Stimulated activated CD8-positive, alpha-beta memory T cell treated with anti-CD3 and anti-CD28 coated beads, Interleukin-2, amount 100 ng/mL, for 1 hour (primary cell): Measurements from ENCODE around the gene PWWP2B.

Experiments used
- DNase-seq, 2 donors: peaks; one replicate each; pipeline ENCODE4 v3.0.0-alpha.2; 2020; ENCODE audit warnings: low read depth in 2 of 2

The PWWP2B gene

DNA sequence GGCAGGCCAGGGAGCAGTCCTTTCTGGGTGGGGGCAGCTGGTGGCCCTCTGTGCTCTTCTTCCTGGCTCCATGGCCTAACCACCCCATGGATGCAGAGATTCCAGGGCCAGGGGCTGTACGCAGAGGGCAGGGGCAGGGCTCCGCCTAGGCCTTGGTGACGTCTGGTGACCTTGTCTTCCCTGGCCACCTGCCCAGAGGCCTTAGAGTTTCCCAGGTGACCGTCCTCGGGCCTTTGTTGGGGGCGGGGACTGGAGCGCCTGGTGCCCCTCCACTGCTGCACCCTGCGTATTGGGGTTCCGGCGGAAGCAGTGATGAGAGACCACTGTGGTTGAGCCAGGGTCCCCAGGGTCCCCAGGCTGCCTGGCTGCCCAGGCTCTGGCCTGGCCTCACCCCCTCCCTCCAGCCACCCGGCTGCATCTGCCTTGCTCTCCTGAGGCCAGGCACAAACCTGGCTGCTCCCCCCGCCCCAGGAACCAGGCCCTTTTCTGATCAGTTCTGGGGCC is 10.3 kb downstream of the PWWP2B start:
- no peak for DNase-seq

- no peak for DNase-seq
These were observed 10.9 kb downstream of the PWWP2B start for GRCh38 chr10:132407846-132408278.

GRCh38 chr10:132408367-132408781 is 11.4 kb downstream of the PWWP2B start:
- DNase-seq: no peak

- no peak for DNase-seq
These were observed 12.0 kb downstream of the PWWP2B start for GRCh38 chr10:132408823-132409666.

DNA sequence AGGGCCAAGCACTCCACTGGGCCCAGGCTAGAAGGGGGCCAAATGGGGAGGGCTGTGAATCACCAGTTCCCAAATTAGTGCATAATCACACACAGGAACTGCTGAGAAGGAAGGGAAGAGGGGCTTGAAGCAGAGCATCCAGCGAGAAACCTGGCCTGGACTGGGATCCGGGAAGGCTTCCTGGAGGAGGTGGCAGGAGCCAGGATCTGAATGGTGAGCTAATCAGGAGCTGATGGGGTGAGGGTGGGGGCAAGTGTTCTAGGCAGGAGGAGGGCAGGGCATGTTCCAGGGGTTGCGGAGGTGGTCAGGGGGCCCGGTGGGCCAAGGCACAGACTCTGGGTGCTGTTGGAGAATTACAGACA is 12.6 kb downstream of the PWWP2B start:
- no peak for DNase-seq

DNA sequence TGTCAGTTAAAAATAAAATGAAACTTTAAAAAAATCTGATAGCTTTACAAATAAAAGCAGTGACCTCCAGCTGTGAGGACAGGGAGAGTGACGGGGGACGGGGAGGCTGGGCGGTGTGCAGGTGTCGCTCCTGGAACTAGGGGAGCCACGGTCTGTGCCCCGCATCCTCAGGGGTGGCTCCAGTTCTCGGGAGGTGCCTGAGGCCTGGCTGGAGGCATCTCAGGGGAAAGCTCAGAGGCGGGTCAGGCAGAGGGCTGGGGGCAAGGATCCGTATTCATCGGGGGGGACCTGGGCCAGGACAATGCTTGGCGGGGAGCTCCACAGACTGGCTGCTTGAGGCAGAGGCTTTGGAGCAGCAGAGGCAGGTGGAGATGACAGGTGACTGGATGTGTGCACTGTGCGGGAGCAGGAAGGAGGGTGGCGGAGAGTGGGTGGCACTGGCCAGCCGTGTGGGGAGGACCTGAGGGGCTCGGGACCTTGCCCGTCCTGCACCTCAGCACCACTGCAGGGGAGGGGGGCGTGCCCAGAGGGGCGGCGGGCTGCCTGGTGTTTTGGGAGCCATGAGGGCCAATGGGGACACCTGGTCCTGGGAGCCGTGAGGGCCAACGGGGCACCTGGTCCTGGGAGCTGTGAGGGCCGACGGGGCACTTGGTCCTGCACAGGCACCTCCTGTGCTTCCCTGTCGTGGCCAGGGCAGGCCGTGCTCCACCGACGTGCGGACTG is 13.2 kb downstream of the PWWP2B start:
- DNase-seq: no peak

- DNase-seq: no peak
These were observed 14.0 kb downstream of the PWWP2B start for GRCh38 chr10:132410779-132411532.

GRCh38 chr10:132411561-132412253 is 14.7 kb downstream of the PWWP2B start:
- DNase-seq: no peak

GRCh38 chr10:132412316-132413192 is 15.6 kb downstream of the PWWP2B start:
- no peak for DNase-seq

DNA sequence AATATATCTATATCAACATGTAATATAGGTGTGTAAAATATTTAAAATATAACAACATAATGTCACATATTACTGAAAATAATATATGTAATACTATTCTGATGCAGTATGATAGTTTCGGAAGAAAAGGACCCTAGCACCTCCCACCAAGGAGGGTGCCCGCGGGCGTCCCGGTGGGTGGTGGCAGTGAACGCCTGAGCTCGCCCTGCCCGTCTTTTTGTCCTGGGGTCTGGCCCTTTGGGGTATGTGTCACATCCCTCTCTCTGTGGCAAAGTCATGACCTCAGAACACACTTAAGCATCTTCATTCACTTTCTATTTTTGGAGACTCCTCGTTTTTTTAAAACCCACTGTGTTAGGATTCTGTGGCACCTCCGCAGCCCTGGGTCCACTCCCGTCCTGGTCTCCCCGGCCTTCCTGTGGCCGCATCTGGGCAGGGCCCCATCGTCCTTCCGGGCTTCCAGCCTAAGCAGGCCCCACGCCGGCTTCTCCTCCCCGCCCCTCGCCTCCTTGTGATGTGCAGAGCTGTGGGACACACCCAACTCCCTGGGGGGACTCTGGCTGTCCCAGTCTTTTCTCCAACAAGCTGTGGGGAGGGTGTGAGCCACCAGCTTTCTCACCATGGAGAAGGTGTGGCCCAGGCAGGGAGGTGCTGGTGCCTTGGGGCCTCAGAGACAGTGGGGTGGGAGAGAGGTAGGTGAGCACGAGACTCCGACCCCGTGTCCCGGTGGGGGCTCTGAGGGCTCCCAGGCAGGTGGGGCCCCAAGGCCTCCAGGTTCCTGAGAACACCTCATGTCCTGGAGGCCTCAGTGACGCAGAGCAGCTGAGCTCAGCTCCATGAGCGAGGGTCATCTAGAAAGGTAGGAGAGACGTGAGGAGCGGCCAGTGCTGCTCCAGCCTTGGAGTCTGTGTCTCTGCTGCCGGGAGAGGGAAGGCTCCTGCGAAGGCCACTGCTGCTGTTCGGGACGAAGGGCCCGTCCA is 16.5 kb downstream of the PWWP2B start:
- no peak for DNase-seq

GRCh38 chr10:132414402-132415016 is 17.5 kb downstream of the PWWP2B start:
- DNase-seq: no peak

DNA sequence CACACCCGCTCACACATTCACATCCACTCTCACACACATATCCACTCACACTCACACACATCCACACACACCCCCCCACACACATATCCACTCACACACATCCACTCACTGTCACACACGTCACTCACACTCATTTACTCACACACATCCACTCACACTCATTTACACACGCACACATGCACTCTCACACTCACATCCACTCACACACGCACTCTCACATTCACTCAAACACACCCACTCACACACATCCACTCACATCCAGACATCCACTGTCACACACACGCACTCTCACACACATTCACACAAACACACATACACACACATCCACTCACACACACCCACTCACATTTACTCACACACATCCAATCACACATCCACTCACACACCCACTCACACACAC is 18.3 kb downstream of the PWWP2B start:
- DNase-seq: no peak

GRCh38 chr10:132415956-132416355 is 19.0 kb downstream of the PWWP2B start:
- no peak for DNase-seq

DNA sequence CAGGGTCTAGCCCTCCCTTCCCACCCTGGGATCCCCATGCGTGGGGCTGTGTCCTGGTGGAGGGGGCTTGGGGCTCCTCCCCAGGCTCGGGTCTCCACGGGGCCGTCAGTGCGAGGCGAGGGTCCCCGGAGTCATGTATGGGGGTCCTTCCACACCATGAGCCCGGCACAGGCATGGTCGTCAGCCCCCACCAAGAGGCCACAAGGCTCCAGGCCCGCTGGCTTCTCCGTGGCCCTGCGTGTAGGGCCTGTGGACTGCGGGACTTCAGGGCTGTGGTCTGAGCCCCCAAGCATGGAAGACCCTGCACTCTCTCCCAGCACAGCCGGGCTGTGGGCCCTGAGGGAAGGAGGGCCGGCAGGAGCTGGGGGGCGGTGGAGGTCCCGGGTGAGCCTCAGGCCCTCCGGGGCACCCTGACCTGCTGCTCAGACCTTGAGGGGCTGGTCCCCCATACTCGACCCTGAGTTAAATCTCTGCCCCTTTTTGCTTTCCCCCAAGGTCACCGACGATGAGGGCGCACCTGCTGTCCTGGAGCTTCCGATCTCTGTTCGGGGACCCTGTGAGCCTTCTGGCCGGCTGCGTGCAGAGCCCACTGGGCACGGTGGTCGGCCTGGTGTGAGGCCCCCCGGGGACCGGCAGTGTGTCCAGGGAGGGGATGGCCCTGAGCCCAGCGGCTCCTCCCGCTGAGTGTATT is 19.7 kb downstream of the PWWP2B start:
- DNase-seq: no peak

- DNase-seq: no peak
These were observed 20.4 kb downstream of the PWWP2B start for GRCh38 chr10:132417257-132417910.

DNA sequence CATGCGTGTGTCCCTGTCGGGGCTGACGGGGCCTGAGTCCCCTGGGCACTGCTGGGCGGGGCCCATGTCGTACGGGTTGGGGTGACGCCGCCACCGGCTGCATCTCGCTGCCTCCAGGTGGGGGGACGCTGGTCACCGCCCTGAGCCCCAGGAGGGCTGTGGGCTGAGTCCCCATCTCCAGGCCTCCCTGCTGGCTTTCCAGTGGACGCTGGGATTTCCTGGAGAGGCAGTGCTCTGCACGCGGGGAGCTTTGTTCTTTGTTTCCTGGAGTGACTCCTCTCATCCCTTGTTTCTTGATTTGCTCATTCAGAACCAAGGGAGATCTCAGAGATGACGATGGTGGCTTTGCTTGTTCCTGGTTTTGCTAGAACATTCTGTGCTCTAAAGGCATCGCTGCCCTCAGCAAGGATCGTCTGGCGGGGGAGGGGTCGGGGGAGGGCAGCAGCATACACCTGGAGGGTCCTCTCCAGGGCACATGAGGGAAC is 21.0 kb downstream of the PWWP2B start:
- no peak for DNase-seq

GRCh38 chr10:132418527-132419416 is 21.8 kb downstream of the PWWP2B start:
- DNase-seq: no peak
